Chondrocyte (in vitro differentiated cells): Measurements from ENCODE around the gene C10orf90. TPM values are rescaled to one million over a fixed set of nuclear protein-coding genes. Genes with fewer than 3 reads are reported as not detected.
A peak's percentile ranks its signal among the peaks of the same experiment; 100 is the strongest.
"Not testable (repeated sequence)": the region's sequence is repeated elsewhere in the genome, so short reads cannot be mapped to it uniquely, and the experiment has no call there.

Experiments used
- DNase-seq: peaks from one replicate; pipeline ENCODE4 v3.0.0; 2021; ENCODE audit warnings: mixed read lengths, low spot score
- H3K27ac Mint-ChIP-seq: one replicate; pipeline ENCODE4 v1.8.0; 2021; ENCODE audit warnings: mild to moderate bottlenecking, moderate library complexity, mixed read lengths; ENCODE audit not compliant: unreplicated experiment
- H3K27me3 Mint-ChIP-seq: 2 replicates; pipeline ENCODE4 v1.8.0; 2021; ENCODE audit warnings: low read depth, mixed read lengths
- H3K36me3 Mint-ChIP-seq: 2 replicates; pipeline ENCODE4 v1.8.0; 2021; ENCODE audit warnings: low read depth, mixed read lengths
- H3K4me1 Mint-ChIP-seq: 2 replicates; pipeline ENCODE4 v1.8.0; 2021; ENCODE audit warnings: low read depth, mild to moderate bottlenecking, mixed read lengths
- H3K4me3 Mint-ChIP-seq: one replicate; pipeline ENCODE4 v1.8.0; 2021; ENCODE audit warnings: mild to moderate bottlenecking, moderate library complexity, mixed read lengths; ENCODE audit not compliant: unreplicated experiment
- H3K9me3 Mint-ChIP-seq: 2 replicates; pipeline ENCODE4 v1.8.0; 2021; ENCODE audit warnings: low read depth, mixed read lengths
- total RNA-seq: library from RNA; stranded (reverse); gene quantifications from 3 replicates; pipeline ENCODE4 v1.2.1, GENCODE V29; 2021
- TF ChIP-seq, protein P1 (sequence below): fragments of 200-600 bp; sonication (generic); IDR thresholded peaks from 2 replicates; pipeline ENCODE4 v1.5.0; 2021; ENCODE audit warnings: antibody characterized with exemption, mild to moderate bottlenecking, moderate library complexity

The C10orf90 gene
- total RNA-seq, 1 donor from 2014 or later, result not detected

DNA sequence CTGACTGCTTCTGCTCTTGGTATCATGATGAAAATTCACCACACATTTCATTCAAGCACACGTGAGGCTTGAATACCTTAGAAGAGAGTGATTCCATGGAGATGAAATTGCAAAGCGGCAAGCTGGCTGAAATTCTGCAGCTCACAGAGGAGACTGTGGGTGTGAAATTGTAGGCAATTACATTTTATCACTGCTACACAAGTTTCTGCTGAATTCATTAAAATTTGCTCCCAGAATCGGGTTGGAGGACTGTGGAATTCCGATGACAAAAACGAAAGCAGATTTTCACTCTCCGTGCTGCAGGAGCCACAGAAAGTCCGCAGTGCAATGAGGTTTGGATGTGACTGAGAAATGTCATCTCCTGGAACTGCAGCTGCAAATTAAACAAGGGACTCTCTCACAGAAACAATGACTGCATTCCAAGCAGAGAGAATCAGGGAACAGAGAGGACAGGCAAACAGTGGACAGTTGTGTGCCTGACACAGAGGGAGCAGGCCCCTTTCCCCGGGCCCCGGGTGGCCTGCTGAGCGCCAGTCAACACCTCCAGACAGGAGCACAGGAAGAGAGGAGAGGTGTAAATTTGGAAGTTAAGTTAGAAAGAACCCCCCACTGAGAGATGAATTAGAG, 109.1 kb downstream of the C10orf90 start:
- H3K4me3 Mint-ChIP-seq, result peak overlapping the region; percentile 67
- no peak for DNase-seq
- TF ChIP-seq, protein P1, sequence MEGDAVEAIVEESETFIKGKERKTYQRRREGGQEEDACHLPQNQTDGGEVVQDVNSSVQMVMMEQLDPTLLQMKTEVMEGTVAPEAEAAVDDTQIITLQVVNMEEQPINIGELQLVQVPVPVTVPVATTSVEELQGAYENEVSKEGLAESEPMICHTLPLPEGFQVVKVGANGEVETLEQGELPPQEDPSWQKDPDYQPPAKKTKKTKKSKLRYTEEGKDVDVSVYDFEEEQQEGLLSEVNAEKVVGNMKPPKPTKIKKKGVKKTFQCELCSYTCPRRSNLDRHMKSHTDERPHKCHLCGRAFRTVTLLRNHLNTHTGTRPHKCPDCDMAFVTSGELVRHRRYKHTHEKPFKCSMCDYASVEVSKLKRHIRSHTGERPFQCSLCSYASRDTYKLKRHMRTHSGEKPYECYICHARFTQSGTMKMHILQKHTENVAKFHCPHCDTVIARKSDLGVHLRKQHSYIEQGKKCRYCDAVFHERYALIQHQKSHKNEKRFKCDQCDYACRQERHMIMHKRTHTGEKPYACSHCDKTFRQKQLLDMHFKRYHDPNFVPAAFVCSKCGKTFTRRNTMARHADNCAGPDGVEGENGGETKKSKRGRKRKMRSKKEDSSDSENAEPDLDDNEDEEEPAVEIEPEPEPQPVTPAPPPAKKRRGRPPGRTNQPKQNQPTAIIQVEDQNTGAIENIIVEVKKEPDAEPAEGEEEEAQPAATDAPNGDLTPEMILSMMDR, result no peak
- H3K27ac Mint-ChIP-seq, result peak overlapping the region; percentile 75
- H3K36me3 Mint-ChIP-seq, result no peaks in the 10 kb centered on the region
- peaks cover 1% of the 10 kb centered on the region for H3K27me3 Mint-ChIP-seq
- H3K4me1 Mint-ChIP-seq, result peaks cover 16% of the 10 kb centered on the region
- H3K9me3 Mint-ChIP-seq, result no peaks in the 10 kb centered on the region

DNA sequence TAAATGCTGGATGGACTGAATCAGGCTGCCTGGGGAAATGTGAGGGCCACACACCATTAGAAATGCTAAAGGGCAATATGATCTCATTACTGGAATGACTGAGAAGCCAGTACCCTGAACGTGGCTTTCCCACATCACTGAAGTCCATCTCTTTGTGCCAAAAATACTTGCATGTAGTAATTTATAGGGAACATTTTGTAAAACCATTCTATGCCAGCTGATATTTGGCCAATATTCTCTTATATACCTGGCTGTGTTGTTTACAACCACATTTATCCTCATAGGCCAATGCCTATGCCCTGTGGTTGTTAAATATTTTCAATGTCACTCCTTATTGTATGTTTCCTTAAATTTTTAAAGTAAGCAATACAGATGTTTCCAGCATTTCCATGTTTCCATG, 111.6 kb downstream of the C10orf90 start:
- H3K4me3 Mint-ChIP-seq, result no peak overlapping the region
- TF ChIP-seq, protein P1, result no peak
- no peak for DNase-seq
- H3K27me3 Mint-ChIP-seq, result peaks cover 1% of the 10 kb centered on the region
- H3K36me3 Mint-ChIP-seq, result no peaks in the 10 kb centered on the region
- H3K9me3 Mint-ChIP-seq, result no peaks in the 10 kb centered on the region
- H3K27ac Mint-ChIP-seq, result no peak overlapping the region
- peaks cover 16% of the 10 kb centered on the region for H3K4me1 Mint-ChIP-seq

DNA sequence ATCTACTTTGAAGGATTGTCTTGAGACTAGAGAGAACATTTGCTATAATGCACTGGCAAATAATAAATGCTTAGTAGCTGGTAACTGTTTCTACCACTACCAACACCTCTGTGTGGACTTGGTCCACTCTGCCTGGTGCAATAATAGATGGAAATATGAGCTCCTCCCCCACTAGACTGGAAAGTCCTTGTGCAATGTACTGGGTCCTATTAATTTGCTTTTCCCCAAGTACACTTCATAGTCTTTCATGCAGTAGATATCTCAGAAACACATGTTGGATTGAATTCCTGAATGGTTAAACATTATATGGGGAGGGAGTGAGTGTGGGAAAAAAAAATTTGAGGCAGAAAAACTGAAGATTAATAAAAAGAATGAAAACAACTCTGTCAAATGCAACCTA, 119.3 kb downstream of the C10orf90 start:
- Mint-ChIP-seq H3K4me1 (peaks cover 8% of the 10 kb centered on the region), H3K27me3 (peaks cover 8% of the 10 kb centered on the region), H3K27ac (no peak overlapping the region), H3K4me3 (no peak overlapping the region), H3K9me3 (peaks cover 2% of the 10 kb centered on the region), H3K36me3 (no peaks in the 10 kb centered on the region)
- TF ChIP-seq, protein P1, result no peak
- no peak for DNase-seq

DNA sequence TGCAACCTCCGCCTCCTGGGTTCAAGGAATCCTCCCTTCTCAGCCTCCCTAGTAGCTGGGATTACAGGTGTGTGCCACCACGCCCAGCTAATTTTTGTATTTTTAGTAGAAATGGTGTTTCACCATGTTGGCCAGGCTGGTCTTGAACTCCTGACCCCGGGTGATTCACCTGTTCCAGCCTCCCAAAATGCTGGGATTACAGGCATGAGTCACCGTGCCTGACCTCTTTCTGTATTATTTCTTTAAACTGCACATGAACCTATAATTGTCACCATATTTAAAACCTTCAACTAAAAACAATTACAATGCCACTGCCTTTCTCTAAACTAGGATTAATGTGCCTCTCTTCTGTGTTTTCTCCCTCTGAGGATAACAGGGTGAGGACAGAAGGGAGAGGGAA, 119.9 kb downstream of the C10orf90 start:
- H3K4me1 Mint-ChIP-seq, DNase-seq, H3K4me3 Mint-ChIP-seq, H3K36me3 Mint-ChIP-seq, H3K27ac Mint-ChIP-seq, H3K9me3 Mint-ChIP-seq: not testable (repeated sequence)
- H3K27me3 Mint-ChIP-seq, result peaks cover 14% of the 10 kb centered on the region

DNA sequence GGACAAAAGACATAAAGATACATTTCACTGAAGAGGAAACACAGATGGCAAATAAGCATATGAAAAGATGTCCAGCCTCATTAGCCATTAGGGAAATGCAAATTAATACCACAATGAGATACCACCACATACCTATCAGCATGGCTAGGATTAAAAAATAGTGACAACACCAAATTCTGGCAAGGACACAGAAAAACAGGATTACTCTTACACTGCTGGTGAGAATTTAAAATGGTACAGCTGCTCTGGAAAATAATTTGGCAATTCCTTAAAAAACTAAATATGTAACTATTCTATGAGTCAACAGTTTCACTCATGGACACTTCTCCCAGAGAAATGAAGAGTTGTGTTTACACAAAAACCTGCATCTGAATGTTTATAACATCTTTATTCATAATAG, 121.1 kb downstream of the C10orf90 start:
- H3K36me3 Mint-ChIP-seq, result no peaks in the 10 kb centered on the region
- H3K4me3 Mint-ChIP-seq, result no peak overlapping the region
- peaks cover 24% of the 10 kb centered on the region for H3K27me3 Mint-ChIP-seq
- TF ChIP-seq, protein P1, result no peak
- H3K27ac Mint-ChIP-seq, result no peak overlapping the region
- peaks cover 2% of the 10 kb centered on the region for H3K9me3 Mint-ChIP-seq
- H3K4me1 Mint-ChIP-seq, result peaks cover 8% of the 10 kb centered on the region
- no peak for DNase-seq

DNA sequence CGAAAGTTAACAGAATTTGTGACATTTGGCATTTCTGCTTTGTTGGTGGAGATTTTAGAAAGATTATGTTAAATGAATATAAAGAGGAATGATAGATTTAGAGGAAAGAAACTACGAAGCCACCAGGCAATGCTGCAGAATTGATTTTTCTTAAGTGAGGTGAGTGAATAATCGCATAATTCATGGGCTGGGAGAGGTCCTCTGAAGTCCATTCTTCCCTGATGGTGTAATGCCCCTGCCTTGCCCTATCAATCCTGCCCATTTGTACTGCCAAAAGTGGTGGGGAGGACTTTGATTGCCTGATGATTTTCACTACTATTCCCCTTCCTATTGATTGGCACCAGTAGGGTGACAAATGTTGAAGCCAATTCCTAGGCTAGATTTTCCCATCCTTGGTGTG, 125.9 kb downstream of the C10orf90 start:
- Mint-ChIP-seq H3K27me3 (peaks cover 46% of the 10 kb centered on the region), H3K27ac (no peak overlapping the region), H3K36me3 (no peaks in the 10 kb centered on the region), H3K4me1 (peaks cover 6% of the 10 kb centered on the region), H3K4me3 (no peak overlapping the region), H3K9me3 (no peaks in the 10 kb centered on the region)
- no peak for DNase-seq
- TF ChIP-seq, protein P1, result no peak
